T-helper 17 cell (primary cell): ENCODE data around the gene HUWE1. TPM values are rescaled to one million over a fixed set of nuclear protein-coding genes. Genes with fewer than 3 reads are reported as not detected.

ENCODE experiments used
- ATAC-seq: fragments of 150-1000 bp; cut with Tn5 transposase; 2 replicates; pipeline ENCODE4 v1.10.0; 2021; ENCODE audit warnings: mild to moderate bottlenecking, moderate library complexity
- DNase-seq, 3 donors: peaks; one replicate each; pipeline versions ENCODE4 v3.0.0 to v3.0.0-alpha.2; 2020 to 2021
- H3K9me3 ChIP-seq: one replicate; pipeline ENCODE4 v1.7.0; 2013; ENCODE audit warnings: low read length, mild to moderate bottlenecking; ENCODE audit not compliant: control insufficient read depth, poor library complexity, severe bottlenecking
- H3K27ac Mint-ChIP-seq: one replicate; pipeline ENCODE4 v1.8.0; 2022; ENCODE audit warnings: mild to moderate bottlenecking, moderate library complexity, mixed read lengths
- H3K27me3 Mint-ChIP-seq: one replicate; pipeline ENCODE4 v1.8.0; 2022; ENCODE audit warnings: mixed read lengths
- H3K36me3 Mint-ChIP-seq: one replicate; pipeline ENCODE4 v1.8.0; 2022; ENCODE audit warnings: low read depth, mixed read lengths
- H3K4me1 Mint-ChIP-seq: one replicate; pipeline ENCODE4 v1.8.0; 2022; ENCODE audit warnings: mild to moderate bottlenecking, mixed read lengths
- H3K4me3 Mint-ChIP-seq: one replicate; pipeline ENCODE4 v1.8.0; 2022; ENCODE audit warnings: mild to moderate bottlenecking, moderate library complexity, mixed read lengths
- total RNA-seq, 4 donors: library from RNA in 2 of 4; stranded (reverse) in 2 of 4; gene quantifications; one replicate each; pipeline ENCODE4 v1.2.3 and lab custom pipeline; 2022 to 2026

HUWE1 gene
- total RNA-seq, 2 donors from 2014 or later: 211 to 214 TPM

DNA sequence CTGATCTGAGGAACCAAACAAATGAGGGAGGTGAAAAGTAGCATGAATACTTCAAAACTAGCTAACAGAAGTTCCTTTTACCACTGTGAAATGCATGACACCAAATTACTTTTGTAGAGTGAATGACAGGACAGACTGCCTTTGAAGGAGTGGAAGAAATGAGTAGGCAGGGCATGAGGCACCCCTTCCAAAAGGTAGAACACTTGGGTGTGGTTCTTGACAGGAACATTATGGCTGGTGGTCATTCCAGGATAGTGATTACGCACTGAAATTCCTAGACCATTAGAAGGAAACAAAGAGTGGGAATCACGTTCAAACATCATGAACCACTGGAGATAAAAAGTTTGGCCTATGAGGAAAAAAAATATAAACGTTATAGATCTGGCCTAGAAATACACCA, 4.9 kb downstream of the HUWE1 start:
- ATAC-seq (no peak), DNase-seq (no peak)
- Mint-ChIP-seq H3K36me3 (no peaks in the 10 kb centered on the region), H3K4me3 (peak overlapping the region; percentile 77), H3K4me1 (peaks cover 19% of the 10 kb centered on the region), H3K27ac (peak overlapping the region; percentile 96), H3K27me3 (no peaks in the 10 kb centered on the region)
- H3K9me3 ChIP-seq: no peaks in the 10 kb centered on the region

DNA sequence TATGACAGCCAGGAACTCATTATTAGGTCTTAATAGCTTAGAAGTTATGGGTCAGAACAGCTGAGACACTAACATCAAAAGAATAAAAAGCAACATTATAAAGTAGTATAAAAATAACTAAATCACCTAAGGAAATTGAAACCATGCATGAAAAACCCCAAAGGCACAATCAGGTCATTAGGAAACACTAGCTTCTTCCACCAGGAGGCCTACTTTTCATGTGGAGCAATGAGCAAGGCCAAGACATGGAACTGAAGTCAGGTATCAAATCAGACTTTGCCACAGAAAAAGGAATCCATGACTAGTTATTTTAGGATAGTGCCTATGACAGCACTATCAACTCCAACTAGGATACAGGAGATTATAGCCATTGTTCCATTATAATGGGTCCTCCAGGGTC, 7.9 kb downstream of the HUWE1 start:
- peak overlapping the region; percentile 16 for H3K27ac Mint-ChIP-seq
- H3K36me3 Mint-ChIP-seq: no peaks in the 10 kb centered on the region
- H3K27me3 Mint-ChIP-seq: no peaks in the 10 kb centered on the region
- peaks cover 18% of the 10 kb centered on the region for H3K4me1 Mint-ChIP-seq
- DNase-seq: no peak
- ATAC-seq: no peak
- H3K4me3 Mint-ChIP-seq: no peak overlapping the region
- no peaks in the 10 kb centered on the region for H3K9me3 ChIP-seq

DNA sequence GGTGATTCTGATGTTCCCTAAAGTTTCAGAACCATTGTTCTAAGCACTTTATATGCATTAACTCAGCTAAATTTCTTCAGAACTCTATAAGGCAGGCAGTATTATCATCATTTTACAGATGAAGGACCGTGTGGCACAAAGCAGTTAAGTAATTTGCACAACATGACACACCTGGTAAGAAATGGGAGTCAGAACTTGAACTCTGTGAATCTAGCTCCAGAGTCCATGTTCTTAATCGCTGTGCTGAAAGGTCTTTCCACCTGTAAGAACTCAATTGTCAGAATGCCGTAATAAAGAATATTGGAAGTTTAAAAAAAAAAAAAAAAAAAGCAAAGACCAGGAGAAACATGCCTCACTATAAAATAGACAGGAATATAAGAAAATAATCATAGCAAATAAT, 9.2 kb downstream of the HUWE1 start:
- no peaks in the 10 kb centered on the region for H3K27me3 Mint-ChIP-seq
- H3K9me3 ChIP-seq: no peaks in the 10 kb centered on the region
- ATAC-seq: no peak
- DNase-seq: no peak
- no peak overlapping the region for H3K4me3 Mint-ChIP-seq
- peaks cover 11% of the 10 kb centered on the region for H3K4me1 Mint-ChIP-seq
- H3K27ac Mint-ChIP-seq: no peak overlapping the region
- H3K36me3 Mint-ChIP-seq: no peaks in the 10 kb centered on the region

DNA sequence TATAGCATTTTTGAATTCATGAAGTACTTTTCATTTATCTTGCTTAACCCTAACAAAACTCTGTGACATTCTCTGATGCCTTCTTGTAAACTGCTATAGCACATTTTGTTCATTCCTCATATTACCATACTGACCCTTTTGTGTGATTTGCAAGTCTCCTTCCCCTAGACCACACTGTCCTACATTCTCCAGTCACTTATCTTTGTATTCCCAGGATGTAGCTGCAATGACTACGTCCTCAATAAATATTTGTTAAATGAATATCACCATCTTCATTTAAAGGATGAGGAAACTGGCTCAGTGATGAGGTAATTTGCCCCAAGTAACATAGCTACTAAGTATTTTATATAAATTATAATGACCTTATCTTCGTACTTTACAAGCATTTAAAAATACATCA, 11.9 kb downstream of the HUWE1 start:
- ATAC-seq: no peak
- H3K27me3 Mint-ChIP-seq: no peaks in the 10 kb centered on the region
- H3K27ac Mint-ChIP-seq: no peak overlapping the region
- no peaks in the 10 kb centered on the region for H3K36me3 Mint-ChIP-seq
- no peak overlapping the region for H3K4me3 Mint-ChIP-seq
- peaks cover 4% of the 10 kb centered on the region for H3K4me1 Mint-ChIP-seq
- no peak for DNase-seq
- H3K9me3 ChIP-seq: no peaks in the 10 kb centered on the region

DNA sequence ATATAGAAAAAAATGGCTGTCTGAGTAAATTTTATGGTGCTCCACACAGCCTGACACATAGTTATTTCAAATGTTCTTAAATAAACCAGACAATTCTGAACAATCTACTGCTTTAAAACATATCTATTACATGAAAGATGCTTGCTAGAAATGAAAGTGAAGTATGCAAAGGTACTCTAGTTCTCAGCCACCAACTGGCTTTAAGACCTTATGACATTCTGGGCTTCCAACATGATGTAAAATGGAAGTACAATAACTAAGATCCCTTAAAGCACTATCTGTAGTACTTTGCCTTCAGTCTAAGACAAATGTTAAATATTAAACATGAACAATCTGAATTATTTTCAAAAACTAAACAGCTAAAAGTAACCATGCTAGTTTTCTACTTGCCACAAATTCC, 17.3 kb downstream of the HUWE1 start:
- H3K9me3 ChIP-seq: no peaks in the 10 kb centered on the region
- Mint-ChIP-seq H3K27me3 (no peaks in the 10 kb centered on the region), H3K36me3 (no peaks in the 10 kb centered on the region), H3K4me3 (no peak overlapping the region), H3K4me1 (peaks cover 11% of the 10 kb centered on the region), H3K27ac (peak overlapping the region; percentile 21)
- DNase-seq (no peak), ATAC-seq (no peak)

DNA sequence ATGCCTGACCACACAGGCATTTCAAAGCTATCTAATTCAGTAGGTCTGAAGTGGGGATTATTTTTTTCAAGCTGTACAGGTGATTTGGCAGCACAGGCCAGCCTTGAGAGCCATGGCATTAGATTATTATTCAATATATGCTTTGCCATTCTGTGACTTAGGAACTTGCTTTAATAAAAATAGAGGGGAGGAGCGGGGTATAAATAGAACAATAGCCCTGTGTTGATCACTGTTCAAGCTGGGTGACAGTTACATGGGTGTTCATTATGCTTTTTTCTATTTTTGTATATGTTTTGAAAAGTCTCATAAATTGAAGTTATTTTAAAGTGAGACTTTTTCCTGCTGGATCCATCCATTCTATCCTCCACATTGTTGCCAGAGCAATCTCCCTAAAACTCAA, 20.3 kb downstream of the HUWE1 start:
- Mint-ChIP-seq H3K36me3 (peaks cover 4% of the 10 kb centered on the region), H3K27ac (peak overlapping the region; percentile 29), H3K27me3 (no peaks in the 10 kb centered on the region), H3K4me3 (no peak overlapping the region), H3K4me1 (peaks cover 18% of the 10 kb centered on the region)
- DNase-seq (no peak), ATAC-seq (no peak)
- H3K9me3 ChIP-seq: no peaks in the 10 kb centered on the region

DNA sequence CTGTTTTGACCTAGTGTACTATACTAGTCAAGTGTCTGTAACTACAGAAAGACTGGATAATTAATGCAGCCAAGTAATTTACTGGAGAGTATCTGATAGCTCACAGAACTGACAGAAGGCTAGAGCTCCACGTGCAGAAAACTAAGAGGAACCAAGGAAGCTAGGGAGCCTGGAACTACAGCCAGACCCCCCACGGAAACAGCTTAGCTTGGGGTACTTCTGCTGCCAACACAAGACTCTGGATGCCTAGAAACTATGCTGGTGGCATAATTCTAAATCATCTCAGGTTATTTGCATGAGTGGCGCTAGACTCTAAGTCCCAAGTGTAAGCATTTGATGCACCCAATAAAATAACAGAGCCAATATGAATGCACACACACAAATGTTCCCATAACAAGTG, 26.5 kb downstream of the HUWE1 start:
- DNase-seq: no peak
- peaks cover 22% of the 10 kb centered on the region for H3K4me1 Mint-ChIP-seq
- no peak overlapping the region for H3K4me3 Mint-ChIP-seq
- no peak for ATAC-seq
- no peaks in the 10 kb centered on the region for H3K9me3 ChIP-seq
- peaks cover 6% of the 10 kb centered on the region for H3K36me3 Mint-ChIP-seq
- H3K27me3 Mint-ChIP-seq: no peaks in the 10 kb centered on the region
- H3K27ac Mint-ChIP-seq: peak overlapping the region; percentile 43

DNA sequence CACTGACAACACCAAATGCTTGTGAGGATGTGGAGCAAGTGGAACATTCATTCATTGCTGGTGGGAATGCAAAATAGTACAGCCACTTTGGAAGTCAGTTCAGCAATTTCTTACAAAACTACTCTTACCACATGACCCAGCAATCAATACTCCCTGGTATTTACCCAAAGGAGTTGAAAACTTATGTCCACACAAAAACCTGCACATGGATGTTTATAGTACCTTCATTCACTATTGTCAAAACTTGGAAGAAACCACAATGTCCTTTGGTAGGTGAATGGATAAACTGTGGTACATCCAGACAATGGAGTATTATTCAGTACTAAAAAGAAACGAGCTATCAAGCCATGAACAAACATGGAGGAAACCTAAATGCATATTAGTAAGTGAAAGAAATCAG, 27.5 kb downstream of the HUWE1 start:
- Mint-ChIP-seq H3K27ac (peak overlapping the region; percentile 43), H3K4me1 (peaks cover 28% of the 10 kb centered on the region), H3K27me3 (no peaks in the 10 kb centered on the region)

DNA sequence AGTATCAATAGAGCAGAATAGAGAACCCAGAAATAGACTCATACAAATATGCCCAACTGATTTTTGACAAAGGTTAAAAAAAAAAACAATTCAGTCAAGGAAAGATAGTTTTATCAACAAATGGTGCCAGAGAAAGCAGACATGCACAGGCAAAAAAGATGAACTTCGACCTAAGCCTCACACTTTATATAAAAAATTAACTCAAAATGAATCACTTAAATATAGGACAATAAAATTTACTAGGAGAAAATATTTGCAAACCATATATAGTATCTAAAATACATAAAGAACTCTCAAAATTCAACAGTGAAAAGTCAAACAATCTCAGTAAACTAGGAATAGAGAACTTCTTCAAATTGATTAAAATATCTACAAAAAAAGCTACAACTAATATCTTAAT, 29.7 kb downstream of the HUWE1 start:
- ATAC-seq: no peak
- peaks cover 25% of the 10 kb centered on the region for H3K4me1 Mint-ChIP-seq
- no peak overlapping the region for H3K4me3 Mint-ChIP-seq
- no peaks in the 10 kb centered on the region for H3K27me3 Mint-ChIP-seq
- no peaks in the 10 kb centered on the region for H3K9me3 ChIP-seq
- peak overlapping the region; percentile 34 for H3K27ac Mint-ChIP-seq
- peaks cover 2% of the 10 kb centered on the region for H3K36me3 Mint-ChIP-seq
- DNase-seq: no peak

More for the DNA sequence above, 27.5 kb downstream of the HUWE1 start:
- ATAC-seq: no peak
- no peak for DNase-seq
- H3K4me3 Mint-ChIP-seq: no peak overlapping the region
- H3K9me3 ChIP-seq: no peaks in the 10 kb centered on the region
- H3K36me3 Mint-ChIP-seq: peaks cover 6% of the 10 kb centered on the region

DNA sequence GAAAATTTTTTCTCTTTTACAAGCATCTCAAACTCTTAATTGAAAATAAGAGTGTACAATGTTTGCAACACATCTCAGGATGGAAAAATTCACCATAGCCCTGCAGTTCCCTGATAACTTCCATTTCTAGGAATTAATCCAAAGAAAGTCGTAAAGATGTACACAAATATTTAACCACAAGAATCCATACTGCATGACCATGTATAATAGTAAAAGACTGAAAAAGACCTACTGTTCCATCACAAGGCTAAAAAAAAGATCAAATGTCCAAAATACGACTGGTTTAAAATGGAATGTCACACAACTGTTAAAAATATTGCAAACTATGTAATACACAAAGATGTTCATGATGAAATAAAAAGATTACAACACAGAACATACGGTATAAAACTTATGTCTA, 32.1 kb downstream of the HUWE1 start:
- Mint-ChIP-seq H3K36me3 (peaks cover 2% of the 10 kb centered on the region), H3K27me3 (no peaks in the 10 kb centered on the region), H3K27ac (peak overlapping the region; percentile 61), H3K4me3 (no peak overlapping the region), H3K4me1 (peaks cover 23% of the 10 kb centered on the region)
- ATAC-seq (no peak), DNase-seq (no peak)
- H3K9me3 ChIP-seq: no peaks in the 10 kb centered on the region

DNA sequence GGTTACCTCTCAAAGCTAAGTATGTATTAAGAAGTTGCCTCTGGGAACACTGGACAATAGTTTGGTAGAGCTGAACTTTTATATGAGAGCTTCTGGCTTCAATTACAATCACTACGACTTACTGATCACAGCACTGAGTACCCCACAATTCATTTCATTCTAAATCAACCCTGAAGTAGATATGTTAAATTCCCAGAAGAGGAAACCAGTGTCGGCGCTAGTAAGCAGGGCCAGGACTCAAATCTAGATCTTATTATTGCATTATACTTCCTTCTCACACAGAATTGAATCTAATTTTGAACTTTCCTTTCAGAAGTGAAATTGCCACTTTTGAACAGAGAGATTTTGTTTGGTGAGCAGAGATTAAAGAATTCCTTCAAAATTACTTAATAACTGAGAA, 41.8 kb downstream of the HUWE1 start:
- no peaks in the 10 kb centered on the region for H3K36me3 Mint-ChIP-seq
- ATAC-seq: no peak
- H3K27ac Mint-ChIP-seq: peak overlapping the region; percentile 14

DNA sequence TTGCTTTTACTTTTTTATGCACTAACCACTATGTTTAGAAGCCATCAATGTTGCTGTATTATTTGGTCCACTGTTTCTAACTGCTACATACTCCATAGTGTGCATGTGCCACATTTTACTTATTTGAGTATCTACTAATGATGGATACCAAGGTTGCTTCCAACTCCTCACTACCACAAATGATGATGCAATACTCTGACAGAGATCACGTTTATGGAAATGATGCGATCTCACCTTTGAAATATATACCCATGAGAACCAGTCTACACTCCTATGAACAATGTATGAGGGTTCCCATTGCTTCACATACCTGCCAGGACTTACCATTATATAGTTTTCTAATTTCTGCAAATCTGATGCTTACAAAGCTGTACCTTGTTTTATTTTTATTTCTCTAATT, 44.2 kb downstream of the HUWE1 start:
- Mint-ChIP-seq H3K36me3 (no peaks in the 10 kb centered on the region), H3K4me3 (no peak overlapping the region), H3K27ac (no peak overlapping the region), H3K4me1 (peaks cover 3% of the 10 kb centered on the region), H3K27me3 (no peaks in the 10 kb centered on the region)
- no peaks in the 10 kb centered on the region for H3K9me3 ChIP-seq
- ATAC-seq (no peak), DNase-seq (no peak)

More for the DNA sequence above, 41.8 kb downstream of the HUWE1 start:
- no peak overlapping the region for H3K4me3 Mint-ChIP-seq
- peaks cover 5% of the 10 kb centered on the region for H3K4me1 Mint-ChIP-seq
- no peaks in the 10 kb centered on the region for H3K9me3 ChIP-seq
- no peak for DNase-seq
- H3K27me3 Mint-ChIP-seq: no peaks in the 10 kb centered on the region

DNA sequence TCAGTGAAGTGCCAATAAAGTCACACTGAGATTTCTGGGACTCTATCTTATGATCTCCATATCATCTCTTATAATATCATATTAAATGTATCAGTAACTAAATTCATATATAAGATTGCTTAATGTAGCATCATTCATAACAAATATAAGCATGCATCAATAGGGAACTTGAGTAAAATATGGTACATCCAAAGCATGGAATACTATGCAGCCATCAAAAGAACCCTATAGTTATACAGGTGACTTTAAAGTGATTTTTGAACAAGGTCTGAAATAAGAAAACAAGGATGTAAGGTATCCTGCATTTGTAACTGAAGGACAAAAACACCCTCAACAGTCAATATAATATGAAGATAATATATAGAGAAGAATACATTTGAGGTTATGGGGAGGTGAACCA, 47.3 kb downstream of the HUWE1 start:
- ATAC-seq (no peak), DNase-seq (no peak)
- Mint-ChIP-seq H3K4me1 (peaks cover 3% of the 10 kb centered on the region), H3K4me3 (no peak overlapping the region), H3K27ac (no peak overlapping the region), H3K27me3 (no peaks in the 10 kb centered on the region), H3K36me3 (no peaks in the 10 kb centered on the region)
- no peaks in the 10 kb centered on the region for H3K9me3 ChIP-seq

DNA sequence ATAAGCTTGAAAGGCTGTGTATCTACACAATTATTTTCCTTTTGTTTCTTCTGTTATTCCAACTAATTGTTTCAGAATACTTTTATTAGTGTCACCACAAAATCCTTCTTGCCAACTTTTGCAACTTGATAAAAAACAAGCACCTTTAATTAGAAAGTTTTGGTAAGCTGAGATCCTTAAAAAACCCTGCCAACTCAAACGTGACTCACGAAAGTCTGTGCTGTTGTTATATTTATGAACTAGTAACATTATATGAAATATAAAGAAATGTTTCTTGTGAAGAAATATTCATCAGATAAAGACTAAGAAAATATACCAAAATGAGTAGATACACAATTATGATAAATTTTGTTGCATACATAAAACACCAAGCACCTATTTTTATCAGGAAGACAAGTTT, 49.0 kb downstream of the HUWE1 start:
- DNase-seq (no peak), ATAC-seq (no peak)
- H3K36me3 Mint-ChIP-seq: no peaks in the 10 kb centered on the region
- H3K4me1 Mint-ChIP-seq: peaks cover 2% of the 10 kb centered on the region
- no peak overlapping the region for H3K4me3 Mint-ChIP-seq
- no peak overlapping the region for H3K27ac Mint-ChIP-seq
- H3K27me3 Mint-ChIP-seq: no peaks in the 10 kb centered on the region
- no peaks in the 10 kb centered on the region for H3K9me3 ChIP-seq

DNA sequence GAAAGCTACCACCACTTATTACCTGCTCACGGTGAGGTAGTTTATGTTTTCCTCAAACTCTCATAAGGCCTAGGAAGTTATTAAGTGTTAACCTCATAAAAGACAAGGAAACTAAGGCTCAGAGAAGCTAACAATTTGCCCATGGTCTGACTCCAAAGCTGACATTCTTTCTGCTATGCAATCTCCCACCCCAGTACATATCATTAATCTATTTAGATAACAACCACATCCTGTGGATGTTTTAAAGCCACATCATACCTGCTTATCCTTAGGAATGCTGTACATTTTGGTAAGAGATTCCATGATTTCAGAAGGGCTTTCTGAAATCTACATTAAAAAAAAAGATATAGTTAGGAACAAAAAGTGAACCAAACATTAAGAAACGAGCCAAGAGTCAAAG, 55.4 kb downstream of the HUWE1 start:
- H3K36me3 Mint-ChIP-seq: no peaks in the 10 kb centered on the region
- no peaks in the 10 kb centered on the region for H3K27me3 Mint-ChIP-seq
- no peak for DNase-seq
- no peaks in the 10 kb centered on the region for H3K4me1 Mint-ChIP-seq
- no peak overlapping the region for H3K4me3 Mint-ChIP-seq
- H3K9me3 ChIP-seq: no peaks in the 10 kb centered on the region
- ATAC-seq: no peak
- H3K27ac Mint-ChIP-seq: peak overlapping the region; percentile 49
